T-helper 2 cell treated with Interferon-gamma antibody and Interleukin-4, amounts not matched to agents 100 ng/mL and 5 ng/mL, for 36 hours (primary cell): ENCODE measurements around the gene SNAPIN. TPM values are rescaled to one million over a fixed set of nuclear protein-coding genes. Genes with fewer than 3 reads are reported as not detected.

Experiments used
- intact Hi-C: fragments of 100-400 bp; cut with micrococcal nuclease; formaldehyde crosslinking; loops from one replicate; pipeline ENCODE4 v1.15.1; 2023
- total RNA-seq: library from RNA; stranded (reverse); gene quantifications from 2 replicates; pipeline ENCODE4 v1.2.3, GENCODE V29; 2022

The SNAPIN gene
- total RNA-seq, 1 donor from 2014 or later, result 38.2 TPM

GRCh38 chr1:153673511-153673910 lies 15.0 kb downstream of the SNAPIN start:
- intact Hi-C loops, result loop anchor here (5.0 to 10.0 kb wide), 3 partner anchors 101 to 654 kb away; partner anchors contain the start of genes ATP8B2, CREB3L4 and SLC27A3

GRCh38 chr1:153677718-153678518 lies 19.4 kb downstream of the SNAPIN start:
- intact Hi-C loops, result loop anchor here (1.0 to 10.0 kb wide), 3 partner anchors 71 to 313 kb away; partner anchors contain the start of genes RPS27 and SLC27A3

GRCh38 chr1:153678519-153679336 lies 20.2 kb downstream of the SNAPIN start, which contains the start of gene NPR1:
Gene NPR1, plus strand, starts transcription at chr1:153678688. Its CDS starts 421 bp downstream, at chr1:153679109.
- intact Hi-C loops, result loop anchor here (2.0 to 10.0 kb wide), 2 partner anchors 96 to 312 kb away; partner anchors contain the start of genes RPS27 and SLC27A3

GRCh38 chr1:153679337-153680119 lies 21.0 kb downstream of the SNAPIN start:
- intact Hi-C loops, result loop anchor here (2.0 to 10.0 kb wide), 2 partner anchors 95 to 311 kb away; partner anchors contain the start of genes RPS27 and SLC27A3

GRCh38 chr1:153680120-153680403 lies 21.6 kb downstream of the SNAPIN start:
- intact Hi-C loops, result no loop called here

GRCh38 chr1:153682730-153683129 lies 24.2 kb downstream of the SNAPIN start:
- intact Hi-C loops, result no loop called here

GRCh38 chr1:153683854-153684253 lies 25.4 kb downstream of the SNAPIN start:
- intact Hi-C loops, result no loop called here

- intact Hi-C loops, result no loop called here
These were observed 26.4 kb downstream of the SNAPIN start for GRCh38 chr1:153684892-153685291.

- intact Hi-C loops, result no loop called here
These were observed 27.2 kb downstream of the SNAPIN start for GRCh38 chr1:153685544-153686340.

GRCh38 chr1:153687346-153688125 lies 29.0 kb downstream of the SNAPIN start:
- intact Hi-C loops, result no loop called here

- intact Hi-C loops, result no loop called here
These were observed 29.8 kb downstream of the SNAPIN start for GRCh38 chr1:153688276-153688675.

GRCh38 chr1:153688736-153689328 lies 30.3 kb downstream of the SNAPIN start:
- intact Hi-C loops, result no loop called here

GRCh38 chr1:153693466-153693865 lies 35.0 kb downstream of the SNAPIN start:
- intact Hi-C loops, result no loop called here

- intact Hi-C loops, result no loop called here
These were observed 38.2 kb downstream of the SNAPIN start for GRCh38 chr1:153696741-153697140.

GRCh38 chr1:153697191-153698019 lies 38.9 kb downstream of the SNAPIN start:
- intact Hi-C loops, result no loop called here

GRCh38 chr1:153698020-153698922 lies 39.8 kb downstream of the SNAPIN start:
- intact Hi-C loops, result no loop called here
